ENCODE results near the gene RPL9. TPM values are rescaled to one million over a fixed set of nuclear protein-coding genes. Genes with fewer than 3 reads are reported as not detected.

RPL9 gene
- total RNA-seq, 1 donor from 2014 or later: 1,562 TPM

- no peak for TF ChIP-seq CTCF (IDR thresholded peaks at IDR 0.05; ENCODE audit: unreplicated experiment)
- Mint-ChIP-seq H3K27me3 (ENCODE audit: unreplicated experiment) (no peaks in the 10 kb centered on the region), H3K9me3 (ENCODE audit: unreplicated experiment) (no peaks in the 10 kb centered on the region), H3K27ac (ENCODE audit: unreplicated experiment) (no peak overlapping the region), H3K4me3 (ENCODE audit: unreplicated experiment) (no peak overlapping the region), H3K4me1 (ENCODE audit: unreplicated experiment) (no peaks in the 10 kb centered on the region), H3K36me3 (ENCODE audit: low read depth, unreplicated experiment) (no peaks in the 10 kb centered on the region)
- DNase-seq (ENCODE audit: low spot score): no peak
Measured at GRCh38 chr4:39486221-39486804, 27.6 kb upstream of the RPL9 start.

GRCh38 chr4:39484582-39485272 lies 26.0 kb upstream of the RPL9 start:
- no peaks in the 10 kb centered on the region for H3K36me3 Mint-ChIP-seq (ENCODE audit: low read depth, unreplicated experiment)
- no peaks in the 10 kb centered on the region for H3K27me3 Mint-ChIP-seq (ENCODE audit: unreplicated experiment)
- DNase-seq (ENCODE audit: low spot score): no peak
- no peak overlapping the region for H3K4me3 Mint-ChIP-seq (ENCODE audit: unreplicated experiment)
- TF ChIP-seq CTCF (IDR thresholded peaks at IDR 0.05; ENCODE audit: unreplicated experiment): no peak
- H3K27ac Mint-ChIP-seq (ENCODE audit: unreplicated experiment): no peak overlapping the region
- H3K9me3 Mint-ChIP-seq (ENCODE audit: unreplicated experiment): no peaks in the 10 kb centered on the region
- H3K4me1 Mint-ChIP-seq (ENCODE audit: unreplicated experiment): no peaks in the 10 kb centered on the region

GRCh38 chr4:39480902-39481695 lies 22.4 kb upstream of the RPL9 start:
- no peaks in the 10 kb centered on the region for H3K4me1 Mint-ChIP-seq (ENCODE audit: unreplicated experiment)
- no peak overlapping the region for H3K27ac Mint-ChIP-seq (ENCODE audit: unreplicated experiment)
- no peak overlapping the region for H3K4me3 Mint-ChIP-seq (ENCODE audit: unreplicated experiment)
- no peaks in the 10 kb centered on the region for H3K27me3 Mint-ChIP-seq (ENCODE audit: unreplicated experiment)
- no peak for DNase-seq (ENCODE audit: low spot score)
- H3K36me3 Mint-ChIP-seq (ENCODE audit: low read depth, unreplicated experiment): no peaks in the 10 kb centered on the region
- H3K9me3 Mint-ChIP-seq (ENCODE audit: unreplicated experiment): no peaks in the 10 kb centered on the region
- no peak for TF ChIP-seq CTCF (IDR thresholded peaks at IDR 0.05; ENCODE audit: unreplicated experiment)

- DNase-seq (ENCODE audit: low spot score): no peak
- TF ChIP-seq CTCF (IDR thresholded peaks at IDR 0.05; ENCODE audit: unreplicated experiment): no peak
- no peak overlapping the region for H3K27ac Mint-ChIP-seq (ENCODE audit: unreplicated experiment)
- H3K4me1 Mint-ChIP-seq (ENCODE audit: unreplicated experiment): no peaks in the 10 kb centered on the region
- H3K27me3 Mint-ChIP-seq (ENCODE audit: unreplicated experiment): no peaks in the 10 kb centered on the region
- H3K36me3 Mint-ChIP-seq (ENCODE audit: low read depth, unreplicated experiment): no peaks in the 10 kb centered on the region
- H3K9me3 Mint-ChIP-seq (ENCODE audit: unreplicated experiment): no peaks in the 10 kb centered on the region
- no peak overlapping the region for H3K4me3 Mint-ChIP-seq (ENCODE audit: unreplicated experiment)
Measured at GRCh38 chr4:39480251-39480650, 21.5 kb upstream of the RPL9 start.
